Hematopoietic multipotent progenitor cell treated with erythropoietin and hydrocortisone succinate and interleukin-3 and kit ligand, for 15 days (in vitro differentiated cells): ENCODE results near the gene SLC13A3.

Experiments
- DNase-seq: peaks from one replicate; pipeline ENCODE4 v3.0.0-alpha.2; 2015; ENCODE audit warnings: low spot score

SLC13A3 gene

DNA sequence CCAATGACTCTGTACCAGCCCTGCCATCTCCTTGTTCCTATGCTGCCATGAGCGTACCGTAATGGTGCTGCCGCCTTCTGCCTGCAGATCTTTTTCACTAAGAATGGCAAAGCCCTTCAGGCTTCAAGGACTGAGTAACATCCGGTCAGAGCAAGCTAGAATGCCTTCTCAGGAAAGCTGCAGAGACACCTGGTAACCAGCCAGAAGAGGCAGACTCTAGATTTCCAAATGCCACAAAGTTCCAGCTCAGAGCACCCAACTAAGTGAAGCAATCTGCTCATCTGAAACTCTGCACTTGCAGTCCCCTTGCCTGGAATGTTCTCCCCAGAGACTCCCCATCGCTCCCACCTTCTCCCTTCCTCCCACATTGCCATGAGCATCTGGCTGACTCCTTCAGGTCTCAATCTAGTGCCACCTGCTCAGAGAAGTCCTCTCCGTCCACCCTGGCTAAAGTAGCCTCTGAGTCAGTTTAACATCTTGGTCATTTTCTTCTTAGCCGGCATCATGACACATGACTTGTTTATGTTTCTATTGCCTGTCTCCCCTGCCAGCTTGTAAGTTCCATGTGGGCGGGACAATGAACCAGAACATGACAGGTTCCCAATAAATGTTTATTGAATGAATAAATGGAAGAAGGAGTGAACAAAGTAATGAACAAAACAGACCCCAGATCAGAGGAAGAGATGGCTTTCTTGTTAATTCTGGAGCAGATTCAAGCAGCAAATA lies 93.9 kb downstream of the SLC13A3 start:
- no peak for DNase-seq

DNA sequence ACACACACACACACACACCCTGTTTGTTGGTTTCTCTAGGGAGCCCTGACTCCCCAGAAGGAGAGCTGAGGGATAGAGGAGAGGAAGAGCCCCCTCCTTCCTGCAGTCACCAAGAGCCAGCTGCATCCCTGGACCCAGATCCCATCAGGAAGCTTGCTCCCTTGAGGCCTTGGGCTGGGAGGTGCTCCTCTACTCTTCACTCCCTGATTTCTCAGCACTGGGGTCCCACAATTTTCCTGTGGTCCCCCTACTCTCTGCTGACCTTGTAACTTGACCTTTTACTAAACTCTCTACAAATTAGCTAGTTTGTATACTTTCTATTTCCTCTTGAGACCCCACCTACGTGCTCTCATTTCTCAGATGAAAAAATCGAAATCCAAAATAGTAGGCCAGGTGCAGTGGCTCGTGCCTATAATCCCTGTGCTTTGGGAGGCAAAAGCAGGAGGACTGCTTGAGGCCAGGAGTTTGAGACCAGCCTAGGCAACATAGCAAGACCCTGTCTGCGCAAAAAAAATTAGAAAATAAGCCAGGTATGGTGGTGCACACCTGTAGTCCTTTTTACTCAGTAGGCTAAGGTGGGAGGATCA lies 95.8 kb downstream of the SLC13A3 start:
- no peak for DNase-seq

DNA sequence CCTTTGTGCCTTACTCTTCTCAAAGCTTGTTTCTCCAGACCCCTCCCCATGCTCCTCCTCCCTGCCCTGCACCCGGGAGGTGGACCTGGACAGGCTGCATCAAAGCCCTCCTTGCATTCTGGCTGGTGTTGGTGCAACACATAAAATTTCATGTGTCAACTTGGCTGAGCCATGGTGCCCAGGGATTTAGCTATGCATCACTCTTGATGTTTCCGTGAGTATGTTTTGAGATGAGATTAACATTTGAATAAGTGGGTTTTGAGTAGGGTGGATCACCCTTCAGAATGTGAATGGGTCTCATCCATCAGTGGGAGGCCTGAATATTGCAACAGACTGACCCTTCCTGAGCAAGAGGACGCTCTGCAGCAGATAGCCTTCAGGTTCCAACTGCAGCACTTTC lies 96.4 kb downstream of the SLC13A3 start:
- no peak for DNase-seq

DNA sequence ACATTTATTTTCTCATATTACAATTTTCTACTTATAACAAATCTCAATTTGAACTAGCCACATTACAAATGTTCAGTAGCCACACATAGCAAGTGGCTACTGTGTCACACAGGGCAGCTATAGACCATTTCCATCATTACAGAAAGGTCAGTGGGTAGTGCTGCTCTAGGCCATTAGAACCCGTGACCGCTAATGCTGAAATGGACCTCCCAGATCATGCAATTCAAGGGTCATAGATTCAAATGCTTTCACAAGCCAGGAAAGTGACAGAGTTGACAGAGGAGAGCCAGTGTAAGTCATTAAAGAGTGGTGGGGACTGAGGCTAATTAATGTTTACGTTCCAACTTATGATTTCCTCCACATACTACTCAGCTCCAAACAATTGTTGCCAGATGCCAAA lies 97.3 kb downstream of the SLC13A3 start:
- DNase-seq: no peak

DNA sequence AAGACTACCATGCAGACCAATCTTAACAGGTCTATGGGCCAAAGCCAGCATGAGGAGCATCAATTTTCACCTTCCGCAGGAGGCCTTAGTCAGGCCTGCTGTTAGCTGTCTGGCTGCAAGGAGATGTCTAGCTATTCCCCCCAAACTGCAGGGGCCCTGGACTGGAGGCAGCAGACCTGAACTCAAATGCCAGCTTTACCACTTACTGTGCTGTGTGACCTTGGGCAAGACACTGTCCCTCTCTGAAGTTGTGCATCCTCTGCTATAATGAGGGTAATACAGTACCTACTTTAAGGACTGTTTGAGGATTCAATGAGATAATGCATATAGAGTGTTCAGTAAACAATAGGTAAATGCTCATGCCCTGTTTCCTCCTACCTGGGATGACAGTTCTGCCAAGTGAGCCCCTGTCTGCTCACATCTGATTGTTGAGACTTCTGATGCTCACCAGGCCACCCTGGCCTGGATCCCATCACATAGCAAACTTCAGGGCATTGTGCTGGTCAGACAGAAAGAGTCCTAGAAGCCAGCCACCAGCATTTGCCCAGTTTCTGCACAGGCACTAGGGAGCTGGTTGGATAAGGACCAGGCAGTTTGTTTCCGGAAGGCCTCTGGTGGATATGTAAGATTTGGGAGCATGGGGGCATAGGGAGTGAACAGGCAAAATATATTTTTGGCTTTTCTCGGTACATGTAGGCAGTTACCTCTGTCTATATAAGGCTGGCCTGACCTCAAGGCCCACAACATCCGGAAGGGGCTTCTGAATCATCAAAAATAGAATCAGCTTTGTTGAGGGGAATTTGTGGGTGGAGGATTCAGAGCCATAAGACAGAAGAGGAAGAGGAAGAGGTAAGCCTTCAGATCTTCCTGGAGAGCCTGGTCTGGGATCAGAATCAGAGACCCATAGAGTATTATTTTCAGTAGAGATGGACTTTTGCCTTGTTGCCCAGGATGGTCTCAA lies 98.5 kb downstream of the SLC13A3 start:
- no peak for DNase-seq

DNA sequence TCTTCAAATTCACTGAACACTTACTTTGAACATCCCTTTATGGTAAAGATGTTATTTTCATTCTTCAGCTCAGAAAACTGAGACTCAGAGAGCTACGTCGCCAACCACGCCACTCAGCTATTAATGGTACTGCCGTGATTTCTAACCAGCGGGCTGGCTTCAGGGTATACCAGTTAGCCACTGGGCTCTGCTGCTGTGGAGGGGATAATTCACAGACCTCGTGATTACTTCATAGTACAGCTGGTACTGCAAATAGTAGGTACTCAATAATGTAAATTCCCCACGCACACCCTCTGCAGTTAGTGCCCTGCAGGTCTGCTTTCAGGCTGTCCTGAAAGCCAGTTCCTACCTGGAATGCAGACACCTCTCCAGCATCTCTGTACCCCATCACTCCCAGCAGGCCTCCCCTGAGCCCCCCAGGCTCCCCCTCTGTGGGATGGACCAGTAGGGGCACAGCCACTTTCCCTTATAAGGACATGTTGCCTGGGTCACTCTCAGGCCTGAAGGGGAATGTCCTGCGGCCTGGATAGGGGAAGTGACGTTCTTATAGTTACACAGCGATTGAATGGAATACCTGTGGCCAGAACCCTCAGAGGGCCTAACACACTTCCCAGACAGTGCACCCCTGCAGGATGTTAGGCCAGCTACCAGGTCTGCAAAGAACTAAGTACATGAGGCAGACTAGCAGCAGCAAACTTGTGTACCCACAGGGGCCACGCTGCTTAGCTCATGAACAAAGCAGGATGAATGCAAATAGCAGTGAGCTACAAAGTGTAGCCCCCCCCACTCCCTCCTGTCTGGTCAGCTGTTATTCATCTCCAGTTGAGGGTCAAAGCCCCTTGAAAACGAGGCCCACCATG lies 99.5 kb downstream of the SLC13A3 start:
- DNase-seq: no peak

DNA sequence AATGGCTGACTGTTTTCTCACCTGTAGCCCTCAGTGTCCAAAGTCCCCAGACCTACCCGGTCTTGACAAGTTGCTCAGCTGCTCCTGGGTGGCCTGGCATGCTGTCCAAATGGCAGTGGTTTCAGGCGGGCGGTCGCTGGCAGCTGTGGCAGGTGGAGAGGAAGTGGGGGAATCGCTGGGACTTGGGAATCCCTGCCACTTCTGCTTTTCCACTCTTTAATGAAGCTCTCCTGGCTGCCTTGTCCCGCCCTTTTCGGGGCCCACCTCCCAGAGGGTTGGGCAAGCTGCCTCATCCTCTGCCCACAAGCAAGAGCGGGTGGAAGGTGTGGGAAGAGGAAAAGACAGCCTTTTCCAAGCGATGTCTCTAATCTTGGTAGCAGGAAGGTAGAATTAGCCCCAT lies 100.8 kb downstream of the SLC13A3 start, which contains the start of gene OCSTAMP:
TSS of gene OCSTAMP (minus strand) at position 194 of the 400 bp plus-strand sequence. CDS start at position 100, 94 bp downstream.
- no peak for DNase-seq

DNA sequence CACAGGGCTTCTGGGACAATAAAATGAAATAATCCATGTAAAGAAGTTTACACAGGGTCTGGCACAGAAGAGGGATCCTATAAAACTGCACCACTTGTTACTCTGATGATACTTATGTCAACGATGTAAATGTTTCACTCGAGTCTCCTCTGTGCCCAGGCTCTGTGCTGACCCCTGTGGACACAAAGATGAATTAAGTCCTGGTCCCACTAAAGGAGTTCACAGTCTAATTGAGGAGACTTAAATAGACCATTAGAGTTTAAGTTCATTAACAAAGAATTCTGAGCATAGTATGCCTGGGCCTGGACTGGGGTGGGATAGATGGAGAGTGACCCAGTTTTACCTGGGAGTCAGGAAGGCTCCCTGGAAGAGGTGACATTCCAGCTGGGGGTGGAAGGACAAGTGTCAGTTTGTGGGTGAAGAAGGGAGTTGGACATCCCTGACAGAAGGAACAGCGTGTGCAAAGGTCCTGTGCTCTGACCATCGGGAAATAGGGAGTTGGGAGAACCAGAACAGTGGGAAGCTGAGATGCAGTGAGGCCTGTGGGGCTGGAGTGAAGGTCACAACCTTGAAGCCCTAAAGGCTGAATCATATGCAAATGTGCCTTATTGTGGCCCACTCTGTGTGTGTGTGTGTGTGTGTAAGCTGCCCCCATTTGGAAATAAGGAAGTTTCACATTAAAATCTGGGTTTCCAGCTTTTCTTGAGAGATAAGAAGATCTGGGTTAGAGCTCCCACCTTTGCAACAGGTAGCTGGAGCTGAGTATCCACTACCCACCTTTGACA lies 101.9 kb downstream of the SLC13A3 start:
- no peak for DNase-seq

DNA sequence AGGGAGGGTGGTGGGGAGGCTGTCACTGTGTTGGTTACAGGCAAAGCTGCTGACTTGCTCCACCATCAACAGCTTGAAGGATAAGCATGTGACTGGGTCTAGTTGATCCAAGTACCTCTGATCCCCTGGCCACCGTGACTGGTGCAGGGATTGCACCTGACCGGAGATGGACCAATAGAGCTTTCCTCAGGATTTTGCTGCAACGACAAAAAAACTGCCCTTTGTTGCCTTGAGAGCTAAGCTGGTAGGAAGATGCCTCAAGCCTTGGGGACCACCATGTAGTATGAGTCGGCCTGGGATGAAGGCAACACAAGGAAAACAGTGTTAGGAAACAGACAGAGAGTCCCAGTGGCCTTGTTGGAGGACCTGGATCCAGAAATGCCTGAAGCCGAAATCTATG lies 102.6 kb downstream of the SLC13A3 start:
- no peak for DNase-seq

DNA sequence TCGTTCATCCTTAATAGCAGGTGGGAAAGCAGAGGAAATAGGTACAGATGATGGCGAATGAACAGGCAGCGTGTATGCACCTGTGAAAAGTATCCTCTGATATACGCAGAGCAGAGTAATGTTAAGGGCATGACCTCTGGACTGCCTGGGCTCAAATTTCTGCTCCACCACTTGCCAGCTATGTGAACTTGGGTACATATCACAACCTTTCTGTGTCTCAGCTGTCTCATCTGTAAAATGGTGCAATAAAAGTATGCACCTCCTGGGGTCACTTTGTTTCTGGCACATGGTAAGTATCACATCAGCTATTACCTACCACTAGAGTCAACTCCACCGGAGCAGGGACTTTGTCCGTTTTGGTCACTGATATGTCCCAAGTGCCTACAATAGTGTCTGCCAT lies 103.3 kb downstream of the SLC13A3 start:
- DNase-seq: no peak

DNA sequence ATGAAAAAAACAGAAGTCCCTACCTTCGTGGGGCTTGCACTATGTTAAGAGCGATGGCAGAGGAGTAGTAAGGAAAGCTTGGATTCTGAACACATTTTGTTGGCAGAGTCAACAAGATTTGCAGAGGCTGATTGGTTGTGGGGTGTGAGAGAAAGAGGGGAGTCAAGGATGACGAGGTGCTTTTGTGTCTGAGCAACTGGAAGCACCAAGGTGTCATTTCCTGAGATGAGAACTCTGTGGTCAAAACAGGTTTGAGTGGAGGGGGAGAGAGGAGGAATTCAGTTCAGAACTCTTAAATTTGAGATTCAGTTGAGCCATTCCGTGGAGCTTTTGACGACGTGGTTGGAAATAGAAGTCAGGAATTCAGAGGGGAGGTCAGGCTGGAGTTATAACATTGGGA lies 104.3 kb downstream of the SLC13A3 start:
- no peak for DNase-seq

DNA sequence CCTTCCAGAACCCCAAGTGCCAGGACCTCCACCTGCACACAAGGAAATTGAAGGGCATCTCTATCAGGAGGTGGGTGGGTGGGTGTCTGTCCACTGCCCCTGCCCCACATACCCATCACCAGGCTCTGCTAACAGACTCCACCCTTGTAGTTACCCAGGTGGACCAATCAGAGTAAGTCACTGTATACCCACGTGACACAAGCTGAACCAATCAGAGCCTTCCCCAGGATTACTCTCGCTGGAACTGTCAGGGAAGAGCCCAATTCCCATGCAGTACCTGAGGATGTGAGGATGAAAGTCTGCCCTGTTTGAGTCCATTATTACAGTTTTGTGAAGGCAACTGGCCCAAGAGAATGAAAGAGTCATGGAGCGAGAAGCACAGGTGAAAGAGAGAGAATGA lies 105.0 kb downstream of the SLC13A3 start:
- DNase-seq: no peak

DNA sequence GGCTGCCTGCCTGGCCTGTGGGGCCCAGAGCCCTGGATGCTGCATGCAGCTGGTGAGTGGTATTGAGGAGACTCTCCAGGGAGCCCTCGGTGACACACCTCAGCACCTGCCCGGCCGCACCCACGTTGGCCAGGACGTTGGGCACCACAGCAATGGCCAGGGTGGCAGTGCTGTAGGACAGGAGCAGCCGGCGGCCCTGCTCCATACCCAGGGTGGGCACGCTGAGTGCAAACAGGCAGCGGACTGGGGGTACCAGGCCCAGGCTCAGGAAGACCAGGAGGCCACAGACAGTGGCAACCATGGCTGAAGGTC lies 105.5 kb downstream of the SLC13A3 start:
- DNase-seq: no peak

DNA sequence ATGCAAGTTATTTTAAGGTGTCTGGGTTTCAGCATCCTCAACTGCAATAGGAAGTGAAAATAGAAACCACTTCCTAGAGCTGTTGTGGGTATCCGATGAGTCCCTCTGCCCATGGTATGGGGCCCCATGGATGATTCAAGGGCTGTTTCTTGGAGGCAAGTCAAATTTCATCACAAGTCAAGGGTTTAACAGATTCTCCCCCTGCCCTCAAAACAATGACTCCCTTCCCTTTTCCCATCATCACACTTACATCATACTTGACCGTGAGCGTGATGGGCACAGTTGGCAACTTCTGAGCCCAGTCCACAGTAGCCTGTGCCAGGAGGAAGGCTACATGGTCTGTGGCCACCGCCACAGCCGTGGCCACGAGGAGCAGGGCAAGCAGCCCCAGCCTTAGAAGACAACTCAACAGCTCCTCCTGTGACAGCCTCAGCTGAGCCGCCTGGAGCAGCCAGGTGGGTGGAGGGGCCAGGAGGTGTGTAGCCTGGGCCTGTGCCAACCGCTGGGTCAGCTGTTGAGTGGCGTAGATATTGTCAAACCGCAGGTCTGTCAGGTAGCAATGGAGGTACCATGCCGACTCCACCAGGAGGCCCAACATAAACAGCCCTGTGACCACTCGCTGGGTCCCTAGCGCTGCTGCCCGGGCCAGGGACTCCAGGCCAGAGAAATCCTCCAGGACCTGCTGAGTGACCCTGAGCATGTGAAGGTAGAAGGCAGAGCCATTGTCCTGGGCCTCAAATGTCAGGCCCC lies 106.0 kb downstream of the SLC13A3 start:
- DNase-seq: no peak

DNA sequence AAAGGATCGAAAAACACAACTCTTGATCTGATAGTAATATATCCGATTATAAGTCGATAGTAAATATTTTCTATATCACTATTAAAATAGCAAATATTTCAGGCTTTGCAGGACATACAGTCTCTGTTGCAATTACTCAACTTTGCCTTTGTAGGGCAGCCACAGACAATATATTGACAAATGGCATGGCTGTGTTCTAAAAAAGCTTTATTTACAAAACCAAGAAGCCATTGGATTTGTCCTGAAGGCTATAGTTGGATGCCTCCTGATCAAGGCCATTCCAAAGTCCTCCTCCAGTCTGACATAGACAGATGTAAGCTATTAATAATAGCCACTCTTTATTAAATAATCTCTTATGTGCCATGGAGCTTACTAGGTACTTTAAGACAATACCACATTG lies 106.7 kb downstream of the SLC13A3 start:
- no peak for DNase-seq

DNA sequence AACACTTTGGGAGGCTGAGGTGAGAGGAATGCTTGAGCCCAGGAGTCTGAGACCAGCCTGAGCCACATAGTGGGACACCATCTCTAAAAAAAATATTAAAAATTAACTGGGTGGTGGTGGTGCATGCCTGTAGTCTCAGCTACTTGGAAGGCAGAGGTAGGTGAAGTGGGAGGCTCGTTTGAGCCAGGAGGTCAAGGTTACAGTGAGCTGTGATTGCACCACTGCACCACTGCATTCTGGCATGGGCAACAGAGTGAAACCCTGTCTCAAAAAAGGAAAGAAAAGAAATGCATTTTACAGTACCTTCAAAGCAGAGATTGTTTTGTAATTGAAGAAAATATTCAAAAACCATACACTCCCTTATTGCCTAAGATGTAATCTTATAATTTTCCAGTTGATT lies 107.3 kb downstream of the SLC13A3 start:
- DNase-seq: no peak

DNA sequence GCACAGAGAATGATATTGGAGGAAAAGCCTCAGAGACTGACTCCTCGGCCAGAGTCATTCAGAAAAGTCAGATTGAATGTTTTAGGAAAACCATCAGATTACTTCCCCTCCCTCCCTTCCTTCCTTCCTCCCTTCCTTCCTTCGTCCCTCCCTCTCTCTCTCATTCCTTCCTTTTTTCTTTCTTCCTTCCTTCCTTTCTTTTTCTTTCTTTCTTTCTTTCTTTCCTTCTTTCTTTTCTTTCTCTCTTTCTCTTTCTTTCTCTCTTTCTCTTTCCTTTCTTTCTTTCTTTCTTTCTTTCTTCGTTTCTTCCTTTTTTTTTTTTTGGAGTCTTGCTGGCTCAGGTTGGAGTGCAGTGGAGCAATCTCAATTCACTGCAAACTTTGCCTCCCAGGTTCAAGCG lies 108.2 kb downstream of the SLC13A3 start:
- no peak for DNase-seq

DNA sequence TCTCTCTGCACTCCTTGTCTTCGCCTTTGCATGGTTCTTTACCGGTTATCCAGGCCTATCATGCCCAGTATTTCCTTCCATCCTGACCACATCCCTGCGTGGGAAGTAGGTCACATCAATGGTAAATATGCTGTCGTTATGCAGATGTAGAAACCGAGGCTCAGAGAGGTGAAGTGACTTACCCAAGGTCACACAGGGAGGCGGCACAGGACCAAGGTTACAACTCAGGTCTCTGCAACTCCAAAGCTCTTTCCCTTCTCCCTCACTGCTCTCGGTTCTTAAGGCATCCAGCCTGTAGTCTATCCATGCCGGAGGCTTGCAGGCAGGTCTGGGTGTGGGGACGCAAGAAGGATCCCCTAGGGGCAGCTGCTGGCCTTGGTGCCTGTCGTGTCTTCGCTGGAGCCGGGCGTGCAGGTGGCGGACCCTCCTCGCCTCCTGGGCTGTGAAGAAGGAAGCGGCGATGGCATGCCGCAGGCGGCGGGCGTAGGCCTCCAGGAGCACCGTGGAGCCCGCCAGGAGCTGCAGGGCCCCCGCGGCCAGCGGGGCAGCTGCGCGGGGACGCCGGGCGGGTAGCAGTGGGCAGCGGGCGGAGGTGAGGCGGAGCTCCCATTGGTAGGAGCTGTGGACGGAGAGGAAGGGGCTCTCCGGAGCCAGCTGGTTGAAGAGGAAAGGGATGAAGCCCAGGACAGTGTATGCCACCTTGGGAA lies 109.9 kb downstream of the SLC13A3 start:
- DNase-seq: no peak

DNA sequence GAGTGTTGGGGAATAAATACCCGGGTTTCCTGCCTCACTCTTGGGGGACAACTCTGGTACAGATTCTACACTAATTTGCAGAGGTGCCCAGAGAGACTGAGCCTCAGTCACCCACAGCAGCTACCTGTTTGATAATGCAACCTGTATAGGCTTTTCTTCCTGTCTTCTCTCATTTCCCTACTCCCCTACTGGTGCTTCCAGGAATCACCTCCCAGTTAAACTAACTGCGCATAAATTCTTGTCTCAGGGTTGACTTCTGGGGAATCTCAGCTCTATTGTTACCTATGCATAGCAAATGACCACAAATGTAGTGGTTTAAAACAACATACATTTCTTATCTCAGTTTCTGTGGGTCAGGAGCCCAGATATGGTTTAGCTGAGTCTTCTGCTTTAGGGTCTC lies 112.1 kb downstream of the SLC13A3 start:
- DNase-seq: no peak

DNA sequence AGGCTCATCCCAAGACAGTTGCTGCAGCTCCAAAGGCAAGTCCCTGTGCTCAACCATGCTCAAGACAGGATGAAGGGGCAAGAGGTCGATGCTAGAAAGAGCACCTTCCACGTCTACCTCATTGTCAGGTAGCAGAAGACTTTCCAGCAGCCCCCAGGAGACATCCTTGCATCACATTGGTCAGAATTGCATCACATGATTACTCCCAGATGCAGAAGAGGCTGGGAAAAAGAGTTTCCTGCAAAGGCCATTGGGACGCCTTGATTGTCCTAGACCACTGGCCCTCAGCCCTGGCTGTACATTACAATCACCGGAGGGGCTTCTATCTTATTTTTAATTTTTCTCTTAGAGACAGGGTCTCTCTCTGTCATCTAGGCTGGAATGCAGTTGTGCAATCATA lies 120.6 kb downstream of the SLC13A3 start:
- DNase-seq: no peak
